ENCODE results near the gene TRNP1.

DNA sequence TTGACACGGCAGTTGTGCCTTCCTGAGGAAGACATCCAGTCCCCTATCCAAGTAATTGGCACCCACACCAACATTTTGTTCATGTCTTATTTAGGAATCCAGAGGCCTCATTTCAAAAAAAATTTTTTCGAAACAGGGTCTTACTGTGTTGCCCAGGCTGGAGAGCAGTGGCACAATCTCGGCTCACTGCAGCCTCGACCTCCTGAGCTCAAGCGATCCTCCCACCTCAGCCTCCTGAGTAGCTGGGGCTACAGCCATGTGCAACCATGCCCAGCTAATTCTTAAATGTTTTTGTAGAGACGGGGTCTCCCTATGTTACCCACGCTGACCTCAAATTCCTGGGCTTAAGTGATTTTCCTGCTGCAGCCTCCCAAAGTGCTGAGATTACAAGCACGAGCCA, 9.2 kb upstream of the TRNP1 start:
- TF ChIP-seq, protein P1, sequence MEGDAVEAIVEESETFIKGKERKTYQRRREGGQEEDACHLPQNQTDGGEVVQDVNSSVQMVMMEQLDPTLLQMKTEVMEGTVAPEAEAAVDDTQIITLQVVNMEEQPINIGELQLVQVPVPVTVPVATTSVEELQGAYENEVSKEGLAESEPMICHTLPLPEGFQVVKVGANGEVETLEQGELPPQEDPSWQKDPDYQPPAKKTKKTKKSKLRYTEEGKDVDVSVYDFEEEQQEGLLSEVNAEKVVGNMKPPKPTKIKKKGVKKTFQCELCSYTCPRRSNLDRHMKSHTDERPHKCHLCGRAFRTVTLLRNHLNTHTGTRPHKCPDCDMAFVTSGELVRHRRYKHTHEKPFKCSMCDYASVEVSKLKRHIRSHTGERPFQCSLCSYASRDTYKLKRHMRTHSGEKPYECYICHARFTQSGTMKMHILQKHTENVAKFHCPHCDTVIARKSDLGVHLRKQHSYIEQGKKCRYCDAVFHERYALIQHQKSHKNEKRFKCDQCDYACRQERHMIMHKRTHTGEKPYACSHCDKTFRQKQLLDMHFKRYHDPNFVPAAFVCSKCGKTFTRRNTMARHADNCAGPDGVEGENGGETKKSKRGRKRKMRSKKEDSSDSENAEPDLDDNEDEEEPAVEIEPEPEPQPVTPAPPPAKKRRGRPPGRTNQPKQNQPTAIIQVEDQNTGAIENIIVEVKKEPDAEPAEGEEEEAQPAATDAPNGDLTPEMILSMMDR (IDR thresholded peaks at IDR 0.05; ENCODE audit: low read depth, low read length), result no peak
- no peak for TF ChIP-seq MYC (IDR thresholded peaks at IDR 0.05; ENCODE audit: low read depth, low read length)
- TF ChIP-seq POLR2A (IDR thresholded peaks at IDR 0.05; ENCODE audit: extremely low read depth, insufficient read length), result no peak
- TF ChIP-seq, protein P2, sequence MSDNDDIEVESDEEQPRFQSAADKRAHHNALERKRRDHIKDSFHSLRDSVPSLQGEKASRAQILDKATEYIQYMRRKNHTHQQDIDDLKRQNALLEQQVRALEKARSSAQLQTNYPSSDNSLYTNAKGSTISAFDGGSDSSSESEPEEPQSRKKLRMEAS (IDR thresholded peaks at IDR 0.05; ENCODE audit: low read depth, low read length), result no peak

All from NB4 (cell line).